ENCODE data around the gene SLC6A12. TPM values are rescaled to one million over a fixed set of nuclear protein-coding genes. Genes with fewer than 3 reads are reported as not detected.

SLC6A12 gene
- total and polyA plus RNA-seq, 9 of the 15 experiments (the other 6 are each of a cell fraction or from before 2014, with no cell fraction given): not detected

DNA sequence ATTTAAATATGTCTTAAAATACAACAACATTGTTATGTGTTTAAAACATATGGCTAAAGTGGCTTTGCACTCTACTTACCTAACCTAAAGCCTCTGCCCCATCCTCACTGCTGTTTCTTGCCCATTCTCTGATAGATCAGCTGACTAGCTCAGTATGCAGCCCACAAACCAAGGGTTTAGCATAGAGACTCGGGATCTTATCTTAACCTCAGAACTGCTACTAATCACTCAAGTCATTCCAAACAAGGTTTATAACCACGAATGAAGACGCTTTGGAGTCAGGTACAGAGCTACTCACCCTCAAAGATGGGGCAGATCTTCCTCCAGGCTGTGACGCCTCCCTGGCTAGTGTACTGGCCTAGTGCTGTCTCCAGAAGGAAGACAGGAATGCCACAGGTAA lies 29.4 kb upstream of the SLC6A12 start (continued):
- TF ChIP-seq POU5F1 (IDR thresholded peaks at IDR 0.05; ENCODE audit: borderline replicate concordance, low read depth, low read length, partially characterized antibody) (no peak), SREBF2 (CRISPR knock-in tag; IDR thresholded peaks at IDR 0.05) (no peak), MTA2 (IDR thresholded peaks at IDR 0.05; ENCODE audit: low read depth) (no peak), HMG20A (CRISPR knock-in tag; conservative IDR thresholded peaks at IDR 0.05) (no peak), RCOR1 (IDR thresholded peaks at IDR 0.05; ENCODE audit: borderline replicate concordance in 1 of 2, low read depth in 2 of 2, low read length in 2 of 2) (no peak), SMARCB1 (IDR thresholded peaks at IDR 0.05; ENCODE audit: insufficient read length, low read depth) (no peak), RBFOX2 (IDR thresholded peaks at IDR 0.05; ENCODE audit: low read depth, low read length) (no peak), NR2C2 (CRISPR knock-in tag; IDR thresholded peaks at IDR 0.05) (no peak), NR2C2 (tag; IDR thresholded peaks at IDR 0.05) (no peak), RBM15 (IDR thresholded peaks at IDR 0.05; ENCODE audit: insufficient read depth, low read length) (no peak), FOXM1 (IDR thresholded peaks at IDR 0.05; ENCODE audit: low read depth) (no peak), FOXM1 (CRISPR knock-in tag; IDR thresholded peaks at IDR 0.05; ENCODE audit: low read depth) (no peak)
- TF ChIP-seq, protein P1, sequence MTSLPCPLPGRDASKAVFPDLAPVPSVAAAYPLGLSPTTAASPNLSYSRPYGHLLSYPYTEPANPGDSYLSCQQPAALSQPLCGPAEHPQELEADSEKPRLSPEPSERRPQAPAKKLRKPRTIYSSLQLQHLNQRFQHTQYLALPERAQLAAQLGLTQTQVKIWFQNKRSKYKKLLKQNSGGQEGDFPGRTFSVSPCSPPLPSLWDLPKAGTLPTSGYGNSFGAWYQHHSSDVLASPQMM (CRISPR knock-in tag; IDR thresholded peaks at IDR 0.05): no peak
- TF ChIP-seq, protein P2, sequence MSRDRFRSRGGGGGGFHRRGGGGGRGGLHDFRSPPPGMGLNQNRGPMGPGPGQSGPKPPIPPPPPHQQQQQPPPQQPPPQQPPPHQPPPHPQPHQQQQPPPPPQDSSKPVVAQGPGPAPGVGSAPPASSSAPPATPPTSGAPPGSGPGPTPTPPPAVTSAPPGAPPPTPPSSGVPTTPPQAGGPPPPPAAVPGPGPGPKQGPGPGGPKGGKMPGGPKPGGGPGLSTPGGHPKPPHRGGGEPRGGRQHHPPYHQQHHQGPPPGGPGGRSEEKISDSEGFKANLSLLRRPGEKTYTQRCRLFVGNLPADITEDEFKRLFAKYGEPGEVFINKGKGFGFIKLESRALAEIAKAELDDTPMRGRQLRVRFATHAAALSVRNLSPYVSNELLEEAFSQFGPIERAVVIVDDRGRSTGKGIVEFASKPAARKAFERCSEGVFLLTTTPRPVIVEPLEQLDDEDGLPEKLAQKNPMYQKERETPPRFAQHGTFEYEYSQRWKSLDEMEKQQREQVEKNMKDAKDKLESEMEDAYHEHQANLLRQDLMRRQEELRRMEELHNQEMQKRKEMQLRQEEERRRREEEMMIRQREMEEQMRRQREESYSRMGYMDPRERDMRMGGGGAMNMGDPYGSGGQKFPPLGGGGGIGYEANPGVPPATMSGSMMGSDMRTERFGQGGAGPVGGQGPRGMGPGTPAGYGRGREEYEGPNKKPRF (IDR thresholded peaks at IDR 0.05; ENCODE audit: low read depth, low read length): no peak
- TF ChIP-seq, protein P3, sequence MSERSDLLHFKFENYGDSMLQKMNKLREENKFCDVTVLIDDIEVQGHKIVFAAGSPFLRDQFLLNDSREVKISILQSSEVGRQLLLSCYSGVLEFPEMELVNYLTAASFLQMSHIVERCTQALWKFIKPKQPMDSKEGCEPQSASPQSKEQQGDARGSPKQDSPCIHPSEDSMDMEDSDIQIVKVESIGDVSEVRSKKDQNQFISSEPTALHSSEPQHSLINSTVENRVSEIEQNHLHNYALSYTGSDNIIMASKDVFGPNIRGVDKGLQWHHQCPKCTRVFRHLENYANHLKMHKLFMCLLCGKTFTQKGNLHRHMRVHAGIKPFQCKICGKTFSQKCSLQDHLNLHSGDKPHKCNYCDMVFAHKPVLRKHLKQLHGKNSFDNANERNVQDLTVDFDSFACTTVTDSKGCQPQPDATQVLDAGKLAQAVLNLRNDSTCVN (CRISPR knock-in tag; IDR thresholded peaks at IDR 0.05): no peak
- TF ChIP-seq, protein P4, sequence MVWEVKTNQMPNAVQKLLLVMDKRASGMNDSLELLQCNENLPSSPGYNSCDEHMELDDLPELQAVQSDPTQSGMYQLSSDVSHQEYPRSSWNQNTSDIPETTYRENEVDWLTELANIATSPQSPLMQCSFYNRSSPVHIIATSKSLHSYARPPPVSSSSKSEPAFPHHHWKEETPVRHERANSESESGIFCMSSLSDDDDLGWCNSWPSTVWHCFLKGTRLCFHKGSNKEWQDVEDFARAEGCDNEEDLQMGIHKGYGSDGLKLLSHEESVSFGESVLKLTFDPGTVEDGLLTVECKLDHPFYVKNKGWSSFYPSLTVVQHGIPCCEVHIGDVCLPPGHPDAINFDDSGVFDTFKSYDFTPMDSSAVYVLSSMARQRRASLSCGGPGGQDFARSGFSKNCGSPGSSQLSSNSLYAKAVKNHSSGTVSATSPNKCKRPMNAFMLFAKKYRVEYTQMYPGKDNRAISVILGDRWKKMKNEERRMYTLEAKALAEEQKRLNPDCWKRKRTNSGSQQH (CRISPR knock-in tag; IDR thresholded peaks at IDR 0.05): no peak
- TF ChIP-seq, protein P5, sequence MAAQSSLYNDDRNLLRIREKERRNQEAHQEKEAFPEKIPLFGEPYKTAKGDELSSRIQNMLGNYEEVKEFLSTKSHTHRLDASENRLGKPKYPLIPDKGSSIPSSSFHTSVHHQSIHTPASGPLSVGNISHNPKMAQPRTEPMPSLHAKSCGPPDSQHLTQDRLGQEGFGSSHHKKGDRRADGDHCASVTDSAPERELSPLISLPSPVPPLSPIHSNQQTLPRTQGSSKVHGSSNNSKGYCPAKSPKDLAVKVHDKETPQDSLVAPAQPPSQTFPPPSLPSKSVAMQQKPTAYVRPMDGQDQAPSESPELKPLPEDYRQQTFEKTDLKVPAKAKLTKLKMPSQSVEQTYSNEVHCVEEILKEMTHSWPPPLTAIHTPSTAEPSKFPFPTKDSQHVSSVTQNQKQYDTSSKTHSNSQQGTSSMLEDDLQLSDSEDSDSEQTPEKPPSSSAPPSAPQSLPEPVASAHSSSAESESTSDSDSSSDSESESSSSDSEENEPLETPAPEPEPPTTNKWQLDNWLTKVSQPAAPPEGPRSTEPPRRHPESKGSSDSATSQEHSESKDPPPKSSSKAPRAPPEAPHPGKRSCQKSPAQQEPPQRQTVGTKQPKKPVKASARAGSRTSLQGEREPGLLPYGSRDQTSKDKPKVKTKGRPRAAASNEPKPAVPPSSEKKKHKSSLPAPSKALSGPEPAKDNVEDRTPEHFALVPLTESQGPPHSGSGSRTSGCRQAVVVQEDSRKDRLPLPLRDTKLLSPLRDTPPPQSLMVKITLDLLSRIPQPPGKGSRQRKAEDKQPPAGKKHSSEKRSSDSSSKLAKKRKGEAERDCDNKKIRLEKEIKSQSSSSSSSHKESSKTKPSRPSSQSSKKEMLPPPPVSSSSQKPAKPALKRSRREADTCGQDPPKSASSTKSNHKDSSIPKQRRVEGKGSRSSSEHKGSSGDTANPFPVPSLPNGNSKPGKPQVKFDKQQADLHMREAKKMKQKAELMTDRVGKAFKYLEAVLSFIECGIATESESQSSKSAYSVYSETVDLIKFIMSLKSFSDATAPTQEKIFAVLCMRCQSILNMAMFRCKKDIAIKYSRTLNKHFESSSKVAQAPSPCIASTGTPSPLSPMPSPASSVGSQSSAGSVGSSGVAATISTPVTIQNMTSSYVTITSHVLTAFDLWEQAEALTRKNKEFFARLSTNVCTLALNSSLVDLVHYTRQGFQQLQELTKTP (IDR thresholded peaks at IDR 0.05; ENCODE audit: low read depth in 1 of 2, partially characterized antibody in 2 of 2): no peak
